GM19397 (cell line): ENCODE data around the gene GRIK4.

Experiments used
- ATAC-seq: cut with Tn5 transposase; IDR thresholded peaks from one replicate; pipeline ENCODE4 v1.9.1; 2021; ENCODE audit warnings: mild to moderate bottlenecking, moderate library complexity; ENCODE audit not compliant: unreplicated experiment

GRIK4 gene

GRCh38 chr11:120718171-120718570 is 206.6 kb downstream of the GRIK4 start:
- no peak for ATAC-seq

- no peak for ATAC-seq
Observed at GRCh38 chr11:120719348-120719747, 207.8 kb downstream of the GRIK4 start.

GRCh38 chr11:120720760-120721159 is 209.2 kb downstream of the GRIK4 start:
- ATAC-seq = no peak

DNA sequence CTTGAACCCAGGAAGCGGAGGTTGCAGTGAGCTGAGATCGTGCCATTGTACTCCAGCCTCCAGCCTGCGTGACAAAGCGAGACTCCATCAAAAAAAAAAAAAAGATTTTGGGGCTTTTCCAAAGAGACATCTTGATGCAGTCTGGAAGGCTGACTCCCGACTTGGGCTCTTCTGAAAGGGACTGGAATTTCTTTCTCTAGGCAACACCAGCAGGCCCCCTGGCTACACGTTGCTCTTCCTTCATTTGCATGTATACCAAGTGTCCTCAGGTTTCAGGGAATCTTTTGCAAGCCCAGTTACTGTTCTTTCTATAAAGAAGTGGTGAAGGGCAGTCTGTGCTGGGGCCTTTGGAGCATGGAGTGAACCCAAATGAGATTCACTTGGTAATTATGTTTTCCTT is 211.0 kb downstream of the GRIK4 start:
- no peak for ATAC-seq

- no peak for ATAC-seq
Observed at GRCh38 chr11:120723751-120724150, 212.2 kb downstream of the GRIK4 start.

- ATAC-seq = no peak
Observed at GRCh38 chr11:120727752-120728151, 216.2 kb downstream of the GRIK4 start.

DNA sequence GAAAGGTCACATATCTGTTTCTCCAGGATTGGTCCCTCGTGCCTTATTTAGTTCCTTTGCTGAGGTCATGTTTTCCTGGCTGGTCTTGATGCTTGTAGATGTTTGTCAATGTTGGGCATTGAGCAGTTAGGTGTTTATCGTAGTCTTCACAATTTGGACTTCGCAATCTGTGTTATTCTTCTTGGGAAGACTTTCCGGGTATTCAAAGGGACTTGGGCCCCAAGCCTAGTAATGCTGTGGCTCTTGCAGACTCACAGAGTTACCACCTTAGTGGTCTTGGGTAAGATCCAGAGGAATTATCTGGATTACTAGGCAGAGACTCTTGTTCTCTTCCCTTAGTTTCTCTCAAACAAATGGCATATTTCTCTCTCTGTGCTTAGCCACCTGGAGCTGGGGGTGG is 223.5 kb downstream of the GRIK4 start:
- ATAC-seq = no peak

DNA sequence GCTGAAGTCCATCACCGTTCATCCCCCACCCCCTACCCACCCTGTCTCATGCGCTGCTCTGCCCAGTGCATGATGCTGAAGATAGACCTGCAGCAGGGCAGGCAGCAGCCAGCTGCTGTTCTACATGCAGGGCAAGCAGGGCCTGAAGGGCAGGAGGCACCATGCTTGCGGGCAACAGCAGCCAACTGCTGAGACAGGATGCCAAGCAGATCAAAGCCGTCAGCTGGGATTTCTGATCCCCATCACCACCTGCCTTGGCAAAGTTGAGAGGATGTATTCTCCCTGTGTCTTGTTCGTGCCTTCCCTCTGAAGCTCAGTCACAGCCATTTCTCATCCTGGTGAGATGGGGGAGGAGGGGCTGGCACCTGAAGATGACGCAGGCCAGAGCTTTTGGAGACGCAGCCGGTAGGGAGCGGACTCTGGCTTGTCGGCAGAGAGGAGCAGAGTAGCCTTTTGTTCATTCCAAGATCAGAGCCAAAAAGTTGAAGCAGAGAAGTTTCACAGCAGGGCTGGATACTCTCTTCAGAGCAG is 227.0 kb downstream of the GRIK4 start:
- ATAC-seq = no peak

- no peak for ATAC-seq
Observed at GRCh38 chr11:120739780-120740179, 228.2 kb downstream of the GRIK4 start.

GRCh38 chr11:120740380-120740779 is 228.8 kb downstream of the GRIK4 start:
- ATAC-seq = no peak

GRCh38 chr11:120744016-120744994 is 232.8 kb downstream of the GRIK4 start:
- ATAC-seq = no peak

GRCh38 chr11:120746376-120746775 is 234.8 kb downstream of the GRIK4 start:
- no peak for ATAC-seq

GRCh38 chr11:120746836-120747609 is 235.5 kb downstream of the GRIK4 start:
- ATAC-seq = no peak

DNA sequence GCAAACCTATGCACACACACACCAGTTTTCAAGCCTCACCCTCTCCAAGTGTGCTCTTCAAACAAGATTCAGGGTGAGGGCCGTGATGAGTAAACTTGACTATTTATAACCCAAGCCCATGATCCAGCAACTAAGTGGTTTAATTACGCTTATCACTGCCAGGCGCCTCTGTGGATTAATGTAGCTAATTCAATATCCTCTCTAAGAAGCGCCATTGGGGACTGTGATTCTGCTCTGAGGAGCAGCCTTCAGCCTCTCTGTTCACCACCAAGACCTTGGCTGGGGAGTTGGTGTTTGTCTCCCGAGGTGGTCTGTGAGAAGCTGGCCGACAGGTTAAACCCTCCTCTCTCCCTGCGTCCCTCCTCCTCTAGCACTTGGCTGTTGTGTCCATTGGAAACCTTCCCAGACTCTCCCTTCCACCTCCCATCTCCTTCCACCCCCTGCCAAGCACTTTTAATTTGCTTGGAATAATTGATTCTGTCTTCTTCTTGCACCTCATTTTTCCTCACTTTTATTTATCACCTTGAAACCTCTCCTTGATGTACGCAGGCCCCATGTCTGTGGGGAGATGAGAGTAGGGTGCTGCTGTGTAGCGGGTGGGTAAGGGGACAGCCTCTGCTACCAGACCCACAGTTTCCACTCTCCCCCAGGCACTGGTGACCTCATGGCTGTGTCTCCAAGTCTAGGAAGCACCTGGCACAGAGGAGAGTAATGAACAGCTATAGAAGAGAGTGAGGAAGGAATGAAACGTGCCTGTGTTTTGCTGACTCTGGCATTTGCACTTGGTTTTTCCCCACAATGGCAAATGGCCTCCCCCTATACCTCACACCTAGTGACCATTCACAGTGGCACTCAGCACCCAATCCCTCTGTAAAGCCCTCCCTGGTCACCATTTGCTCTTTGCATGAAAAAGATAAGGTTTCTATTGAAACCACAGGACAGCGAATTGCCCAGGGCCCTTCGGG is 236.6 kb downstream of the GRIK4 start:
- ATAC-seq = no peak

GRCh38 chr11:120749395-120749794 is 237.8 kb downstream of the GRIK4 start:
- ATAC-seq = no peak

DNA sequence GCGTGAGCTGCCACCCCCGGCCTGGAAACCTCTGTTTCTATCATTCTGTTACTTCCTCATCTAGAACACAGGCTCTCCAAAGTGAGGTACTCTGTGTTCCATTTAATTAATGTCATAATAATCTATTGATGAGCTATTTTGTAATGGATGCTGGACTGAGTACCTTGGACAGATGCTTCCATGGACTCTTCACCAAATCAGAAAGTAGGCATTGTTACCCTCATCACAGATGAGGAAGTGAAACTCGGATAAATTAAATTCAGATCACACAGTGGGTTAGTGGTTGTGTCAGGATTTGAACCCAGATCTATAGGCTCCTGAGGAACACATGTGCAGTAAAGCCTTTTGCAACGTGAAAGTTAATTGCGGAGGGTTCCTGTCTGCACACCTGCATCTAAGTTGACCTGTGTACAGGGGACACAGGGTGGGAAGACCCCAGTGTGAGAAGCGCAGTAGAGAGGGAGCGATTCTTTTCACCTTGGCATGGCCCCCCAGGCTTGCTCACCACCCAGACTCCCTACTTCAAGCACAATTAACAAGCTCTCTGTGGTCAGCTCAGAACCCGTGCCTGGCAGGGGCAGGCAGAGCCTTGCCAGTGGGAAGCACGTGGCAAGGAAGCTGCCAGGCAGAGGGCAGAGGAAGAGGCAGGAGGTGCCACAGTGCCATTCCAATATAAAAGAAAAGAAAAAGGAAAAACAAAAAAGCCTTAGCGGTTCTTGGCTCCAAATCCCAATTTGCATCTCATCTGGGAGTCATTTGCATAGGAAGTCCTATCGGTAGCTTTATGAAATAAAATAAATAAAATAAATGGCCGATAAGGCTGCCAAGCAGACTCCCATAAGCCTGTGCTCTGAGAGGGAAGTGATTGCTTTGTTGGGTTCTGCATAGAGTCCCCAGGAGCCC is 239.3 kb downstream of the GRIK4 start:
- ATAC-seq = no peak

DNA sequence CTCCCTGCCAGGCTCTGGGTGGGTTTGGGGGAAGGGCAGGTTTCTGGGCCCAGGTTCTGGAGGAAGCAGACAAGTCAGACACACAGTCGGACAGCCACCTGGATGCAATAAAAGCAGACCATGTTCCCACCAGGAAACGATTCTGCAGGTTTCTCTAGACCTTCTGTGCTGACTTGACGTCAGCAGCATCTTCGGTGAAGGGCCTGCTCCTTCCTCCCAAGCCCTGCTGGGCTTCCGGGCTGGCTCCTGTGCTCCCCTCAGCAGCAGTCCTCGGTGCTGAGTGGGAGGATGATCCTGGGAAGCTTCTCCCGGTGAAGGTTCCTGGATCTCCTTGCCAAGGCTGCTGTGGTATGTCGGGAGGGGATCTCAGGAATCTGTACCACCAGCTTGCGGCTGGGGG is 240.0 kb downstream of the GRIK4 start:
- no peak for ATAC-seq

DNA sequence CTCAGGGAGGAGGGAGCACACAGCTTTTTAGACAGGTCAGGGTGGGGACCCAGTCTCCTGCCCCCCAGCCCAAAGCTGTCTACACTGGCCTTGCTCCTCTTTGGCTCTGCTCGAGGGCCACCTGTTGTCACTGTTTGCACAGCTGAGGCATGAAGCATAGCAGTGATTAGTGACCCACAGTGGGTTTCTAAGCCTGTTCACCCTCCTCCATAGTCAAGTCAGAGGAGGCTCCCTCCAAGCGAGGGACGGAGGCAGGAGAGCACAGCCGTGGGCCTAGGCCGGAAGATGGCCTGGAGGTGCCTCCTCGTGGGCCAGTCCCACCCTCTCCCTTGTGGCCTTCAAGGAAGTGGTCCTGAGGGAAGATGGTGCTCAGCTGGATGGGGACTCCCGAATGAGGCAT is 241.1 kb downstream of the GRIK4 start:
- no peak for ATAC-seq

- ATAC-seq = no peak
Observed at GRCh38 chr11:120756931-120757330, 245.4 kb downstream of the GRIK4 start.
